Activated CD8-positive, alpha-beta T cell treated with anti-CD3 and anti-CD28 coated beads, Interleukin-2, amount 10 ng/mL, durations not matched to agents 7 days and 5 days (primary cell): ENCODE measurements around the gene ZBTB24. TPM values are rescaled to one million over a fixed set of nuclear protein-coding genes. Genes with fewer than 3 reads are reported as not detected.
"Not testable (repeated sequence)": the region's sequence is repeated elsewhere in the genome, so short reads cannot be mapped to it uniquely, and the experiment has no call there.

ENCODE experiments used
- ATAC-seq: fragments of 150-1000 bp; cut with Tn5 transposase; one replicate; pipeline ENCODE4 v1.10.0; 2021; ENCODE audit warnings: moderate library complexity
- CTCF ChIA-PET: fragments of 350-600 bp; sonication (Branson Sonifier 250); formaldehyde crosslinking; loops from one replicate; lab custom pipeline; 2021; ENCODE audit warnings: antibody characterized with exemption; lab: Charles Lee
- POLR2A ChIA-PET: fragments of 350-600 bp; sonication (Branson Sonifier 250); formaldehyde crosslinking; loops from one replicate; lab custom pipeline; 2021; ENCODE audit warnings: antibody characterized with exemption; lab: Charles Lee
- DNase-seq: peaks from one replicate; pipeline ENCODE4 v3.0.0-alpha.2; 2020
- H3K27ac Mint-ChIP-seq: one replicate; pipeline ENCODE4 v1.8.0; 2021; ENCODE audit warnings: mild to moderate bottlenecking, mixed read lengths
- H3K27me3 Mint-ChIP-seq: one replicate; pipeline ENCODE4 v1.8.0; 2021; ENCODE audit warnings: low read depth, mixed read lengths
- H3K36me3 Mint-ChIP-seq: one replicate; pipeline ENCODE4 v1.8.0; 2021; ENCODE audit warnings: low read depth, mixed read lengths
- H3K4me1 Mint-ChIP-seq: one replicate; pipeline ENCODE4 v1.8.0; 2021; ENCODE audit warnings: low read depth, mixed read lengths
- H3K4me3 Mint-ChIP-seq: one replicate; pipeline ENCODE4 v1.8.0; 2021; ENCODE audit warnings: mild to moderate bottlenecking, mixed read lengths
- H3K9me3 Mint-ChIP-seq: one replicate; pipeline ENCODE4 v1.8.0; 2022; ENCODE audit warnings: mixed read lengths; ENCODE audit not compliant: insufficient read depth
- total RNA-seq, 2 experiments: library from RNA; stranded (reverse); gene quantifications; one replicate each; pipeline ENCODE4 v1.2.3, GENCODE V29; 2021

ZBTB24 gene
- total RNA-seq, 2 experiments from 2014 or later: 16.0 to 16.3 TPM

DNA sequence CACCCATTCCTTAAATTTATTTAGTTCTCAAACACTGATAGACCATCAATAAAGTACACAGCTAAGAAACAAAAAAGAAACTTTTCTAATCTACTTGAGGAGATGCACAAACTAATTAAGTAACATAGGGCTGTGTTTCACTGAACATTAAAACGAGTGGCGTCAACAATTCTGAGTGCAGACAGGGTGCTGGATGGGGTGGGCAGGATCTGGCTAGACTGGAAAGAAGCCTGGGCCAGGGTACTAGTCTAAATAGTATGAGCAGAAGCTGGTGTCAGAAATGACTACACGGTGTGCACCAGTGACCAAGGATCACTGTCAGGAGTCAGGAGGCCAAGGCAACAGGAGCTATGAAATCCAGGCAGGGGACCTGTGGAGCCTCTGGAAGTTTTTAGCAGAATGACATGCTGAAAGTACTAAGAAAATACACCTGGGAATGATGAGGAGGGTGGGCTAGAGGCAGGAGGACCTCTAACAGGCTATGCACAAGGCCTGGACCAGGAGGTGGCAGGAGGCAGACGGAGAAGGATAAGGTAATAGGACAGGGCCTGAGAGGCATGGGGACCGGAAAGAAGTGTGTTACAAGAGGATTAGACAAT, 13.3 kb downstream of the ZBTB24 start:
- Mint-ChIP-seq H3K9me3 (no peaks in the 10 kb centered on the region), H3K27me3 (no peaks in the 10 kb centered on the region), H3K36me3 (peaks cover 83% of the 10 kb centered on the region), H3K27ac (peak overlapping the region; percentile 23), H3K4me1 (peaks cover 51% of the 10 kb centered on the region), H3K4me3 (no peak overlapping the region)
- POLR2A ChIA-PET: interaction anchor here (1.5 to 2.3 kb wide), 2 partner anchors 10 to 13 kb away, joined by 4 to 9 read pairs; partner anchors contain the start of gene ZBTB24
- DNase-seq: no peak
- CTCF ChIA-PET: interaction anchor here (1.0 to 1.5 kb wide), 4 partner anchors 10 to 570 kb away, joined by 3 to 7 read pairs (median 4); no protein-coding TSS in a partner anchor
- ATAC-seq: no peak

DNA sequence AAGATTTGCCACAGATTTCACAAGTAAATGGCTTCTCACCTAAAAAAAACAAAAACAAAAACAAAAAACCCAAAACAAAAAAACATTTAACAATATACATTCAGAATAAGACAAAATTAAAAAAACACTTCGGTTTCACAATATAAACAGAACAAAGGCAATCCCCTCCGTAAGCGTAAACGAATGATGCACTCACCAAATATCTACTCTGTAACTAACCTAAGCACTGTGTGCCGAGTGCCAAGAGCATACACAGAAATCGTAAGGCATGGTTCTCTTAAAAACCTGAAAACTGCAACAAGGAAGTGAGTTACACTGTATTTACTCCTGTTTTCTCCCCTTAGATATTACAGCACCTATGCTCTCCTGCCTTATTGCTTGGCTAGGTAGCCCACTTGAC, 15.3 kb downstream of the ZBTB24 start:
- ChIA-PET POLR2A (no interaction called here), CTCF (no interaction called here)
- ATAC-seq (no peak), DNase-seq (peak; percentile 12)
- no peaks in the 10 kb centered on the region for H3K9me3 Mint-ChIP-seq
- H3K36me3 Mint-ChIP-seq: peaks cover 82% of the 10 kb centered on the region
- no peaks in the 10 kb centered on the region for H3K27me3 Mint-ChIP-seq
- no peak overlapping the region for H3K4me3 Mint-ChIP-seq
- H3K27ac Mint-ChIP-seq: no peak overlapping the region
- H3K4me1 Mint-ChIP-seq: peaks cover 44% of the 10 kb centered on the region

DNA sequence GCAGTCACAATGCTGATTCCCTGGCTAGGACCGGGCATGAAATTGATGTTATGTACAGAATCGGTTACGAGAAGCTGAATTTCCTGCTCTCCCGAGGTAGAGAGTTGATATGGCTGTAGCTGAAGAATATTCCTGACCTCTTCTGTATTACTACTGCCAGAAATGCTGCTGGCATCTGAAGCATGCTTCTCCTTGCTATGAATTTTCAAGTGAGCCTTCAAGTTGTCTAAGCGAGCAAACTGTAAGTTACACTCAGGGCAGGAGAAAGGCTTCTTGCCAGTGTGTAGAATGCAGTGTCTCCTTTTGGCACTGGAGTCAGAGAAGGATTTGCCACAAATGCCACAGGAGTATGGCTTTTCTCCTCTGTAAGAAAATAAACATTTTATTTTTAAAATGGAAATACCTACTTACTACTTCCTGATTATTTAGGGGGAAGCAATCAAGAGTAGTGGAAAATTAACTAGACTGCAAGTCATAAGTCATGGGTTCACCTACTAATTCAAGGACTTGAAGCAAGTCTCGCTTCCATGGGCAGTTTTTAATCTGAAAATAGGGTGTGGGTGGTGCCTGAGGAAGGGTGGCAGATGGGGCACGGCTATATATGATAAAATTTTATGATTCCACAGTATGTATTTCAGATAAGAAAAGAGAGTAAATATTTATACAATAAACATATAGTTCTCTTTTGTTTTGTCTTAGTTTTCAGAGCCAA, 16.7 kb downstream of the ZBTB24 start:
- Mint-ChIP-seq H3K36me3 (peaks cover 81% of the 10 kb centered on the region), H3K4me1 (peaks cover 36% of the 10 kb centered on the region), H3K4me3 (no peak overlapping the region), H3K27me3 (no peaks in the 10 kb centered on the region), H3K27ac (no peak overlapping the region), H3K9me3 (no peaks in the 10 kb centered on the region)
- DNase-seq: no peak
- CTCF ChIA-PET: interaction anchor here (0.6 kb wide), 1 partner anchor 12 kb away, joined by 3 read pairs; no protein-coding TSS in a partner anchor
- POLR2A ChIA-PET: interaction anchor here (0.5 to 1.1 kb wide), 3 partner anchors 8 to 16 kb away, joined by 3 to 6 read pairs (median 3); no protein-coding TSS in a partner anchor
- ATAC-seq: no peak

DNA sequence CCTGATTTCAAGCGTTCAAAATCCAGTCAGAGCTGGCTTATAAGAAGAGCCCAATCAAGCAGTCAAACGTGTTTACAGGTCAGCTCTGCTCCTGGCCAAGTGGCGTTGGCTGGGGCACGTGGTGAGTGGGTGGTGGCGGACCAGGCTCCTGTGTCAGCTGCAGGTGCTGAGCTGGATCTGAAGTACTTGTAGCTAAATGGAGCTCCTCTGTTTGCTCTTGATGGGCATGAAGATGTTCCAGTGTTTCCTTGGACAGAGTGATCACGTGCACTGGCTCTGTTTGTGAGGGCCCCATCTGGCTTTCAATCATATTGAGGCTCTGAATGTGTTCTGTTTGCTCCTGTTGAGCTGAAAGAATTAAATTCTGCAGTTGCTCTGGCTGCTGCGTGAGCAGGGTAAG, 17.2 kb downstream of the ZBTB24 start:
- H3K27ac Mint-ChIP-seq: no peak overlapping the region
- H3K36me3 Mint-ChIP-seq: peaks cover 82% of the 10 kb centered on the region
- H3K27me3 Mint-ChIP-seq: no peaks in the 10 kb centered on the region
- CTCF ChIA-PET: no interaction called here
- peaks cover 33% of the 10 kb centered on the region for H3K4me1 Mint-ChIP-seq
- no peak overlapping the region for H3K4me3 Mint-ChIP-seq
- POLR2A ChIA-PET: interaction anchor here (0.5 to 1.1 kb wide), 2 partner anchors 9 to 15 kb away, joined by 3 to 6 read pairs; no protein-coding TSS in a partner anchor
- ATAC-seq: no peak
- H3K9me3 Mint-ChIP-seq: no peaks in the 10 kb centered on the region
- DNase-seq: no peak

DNA sequence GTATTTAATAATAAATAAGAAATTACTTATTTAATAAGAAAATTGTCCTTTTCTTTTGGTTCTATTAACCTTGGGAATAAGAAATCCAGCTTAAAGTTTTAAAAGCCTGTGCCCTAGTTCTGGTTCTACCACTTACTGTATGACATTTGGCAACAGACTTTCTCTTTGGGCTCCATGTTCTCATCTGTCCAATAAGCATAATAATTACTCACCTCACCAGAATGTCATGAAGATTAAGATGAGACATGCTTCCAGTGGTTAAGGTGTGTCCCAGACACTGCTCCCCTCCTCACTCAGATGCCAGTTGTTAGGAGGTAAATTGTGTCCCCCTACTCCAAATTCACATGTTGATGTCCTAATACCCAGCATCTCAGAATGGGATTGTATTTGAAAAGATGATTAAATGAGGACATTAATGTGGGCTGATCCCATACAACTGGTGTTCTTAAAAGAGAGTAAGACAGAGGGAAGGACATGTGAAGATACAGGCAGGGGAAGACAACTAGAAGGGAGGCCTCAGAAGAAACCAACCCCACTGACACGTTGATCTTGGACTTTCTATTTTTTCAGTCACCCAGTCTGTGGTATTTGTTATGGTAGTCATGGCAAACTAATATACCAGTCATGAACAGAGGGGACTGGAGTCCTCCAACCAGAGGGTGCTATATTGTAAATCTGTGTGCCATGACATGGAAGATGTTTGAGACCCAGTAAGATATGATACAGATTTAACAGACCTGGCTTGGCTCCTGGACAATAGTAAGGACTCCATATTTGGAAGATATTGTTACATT, 21.1 kb downstream of the ZBTB24 start:
- Mint-ChIP-seq H3K4me3 (no peak overlapping the region), H3K36me3 (peaks cover 61% of the 10 kb centered on the region), H3K4me1 (peaks cover 56% of the 10 kb centered on the region), H3K27ac (no peak overlapping the region), H3K27me3 (no peaks in the 10 kb centered on the region), H3K9me3 (no peaks in the 10 kb centered on the region)
- DNase-seq (no peak), ATAC-seq (no peak)
- CTCF ChIA-PET: interaction anchor here (1.1 kb wide), 1 partner anchor 578 kb away, joined by 3 read pairs; no protein-coding TSS in a partner anchor
- POLR2A ChIA-PET: interaction anchor here (1.1 kb wide), 1 partner anchor 11 kb away, joined by 3 read pairs; no protein-coding TSS in a partner anchor

DNA sequence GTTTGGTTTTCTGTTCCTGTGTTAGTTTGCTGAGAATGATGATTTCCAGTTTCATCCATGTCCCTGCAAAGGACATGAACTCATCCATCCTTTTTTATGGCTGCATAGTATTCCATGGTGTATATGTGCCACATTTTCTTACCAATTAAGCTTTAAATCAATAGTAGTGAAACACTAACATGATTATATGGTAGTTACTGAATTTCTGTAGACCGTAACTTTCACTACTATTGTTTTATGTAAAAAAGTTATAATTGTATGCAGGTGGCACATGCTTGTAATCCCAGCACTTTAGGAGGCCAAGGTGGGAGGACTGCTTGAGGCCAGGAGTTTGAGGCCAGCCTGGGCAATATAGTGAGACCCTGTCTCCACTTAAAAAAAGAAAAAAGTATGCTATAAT, 21.8 kb downstream of the ZBTB24 start:
- H3K9me3 Mint-ChIP-seq, DNase-seq, ATAC-seq, POLR2A ChIA-PET, H3K4me3 Mint-ChIP-seq, H3K27me3 Mint-ChIP-seq, H3K27ac Mint-ChIP-seq: not testable (repeated sequence)
- CTCF ChIA-PET: interaction anchor here (1.1 kb wide), 1 partner anchor 579 kb away, joined by 3 read pairs; no protein-coding TSS in a partner anchor
- peaks cover 63% of the 10 kb centered on the region for H3K36me3 Mint-ChIP-seq
- peaks cover 62% of the 10 kb centered on the region for H3K4me1 Mint-ChIP-seq

DNA sequence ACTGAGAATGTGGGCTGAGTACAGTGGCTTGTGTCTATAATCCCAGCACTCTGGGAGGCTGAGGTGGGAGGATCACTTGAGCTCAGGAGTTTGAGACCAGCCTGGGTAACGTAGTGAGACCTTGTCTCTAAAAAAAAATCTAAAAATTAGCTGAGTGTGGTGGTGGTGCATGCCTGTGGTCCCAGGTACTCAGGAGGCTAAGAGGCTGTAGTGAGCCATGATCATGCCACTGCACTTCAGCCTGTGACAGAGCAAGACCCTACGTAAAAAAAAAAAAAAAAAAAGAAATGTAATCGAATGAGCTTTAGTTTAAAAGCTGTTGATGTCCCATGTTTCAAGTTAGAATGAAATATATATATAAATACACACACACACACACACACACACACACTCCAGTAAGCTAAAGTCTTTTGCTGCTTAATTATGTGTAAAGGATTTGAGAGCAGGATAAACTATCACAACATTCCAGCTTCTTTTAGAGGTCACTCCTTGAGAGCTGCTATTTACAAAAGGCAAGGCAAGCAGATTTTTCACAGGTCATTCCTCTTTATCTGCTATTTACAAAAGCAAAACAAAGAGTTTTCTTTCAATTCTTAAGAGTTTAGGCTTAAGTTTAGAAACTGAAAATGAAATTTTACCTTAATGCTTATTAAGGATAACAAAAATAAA, 22.7 kb downstream of the ZBTB24 start:
- H3K4me3 Mint-ChIP-seq: no peak overlapping the region
- ChIA-PET CTCF (interaction anchor here (1.0 to 2.2 kb wide), 6 partner anchors 9 to 31 kb away, joined by 3 to 11 read pairs (median 4); partner anchors contain the start of genes PPIL6 and SMPD2), POLR2A (interaction anchor here (0.6 to 1.7 kb wide), 3 partner anchors 10 to 1146 kb away, joined by 3 to 9 read pairs (median 3); no protein-coding TSS in a partner anchor)
- no peaks in the 10 kb centered on the region for H3K9me3 Mint-ChIP-seq
- ATAC-seq (no peak), DNase-seq (no peak)
- H3K36me3 Mint-ChIP-seq: peaks cover 54% of the 10 kb centered on the region
- H3K27ac Mint-ChIP-seq: no peak overlapping the region
- no peaks in the 10 kb centered on the region for H3K27me3 Mint-ChIP-seq
- peaks cover 56% of the 10 kb centered on the region for H3K4me1 Mint-ChIP-seq

DNA sequence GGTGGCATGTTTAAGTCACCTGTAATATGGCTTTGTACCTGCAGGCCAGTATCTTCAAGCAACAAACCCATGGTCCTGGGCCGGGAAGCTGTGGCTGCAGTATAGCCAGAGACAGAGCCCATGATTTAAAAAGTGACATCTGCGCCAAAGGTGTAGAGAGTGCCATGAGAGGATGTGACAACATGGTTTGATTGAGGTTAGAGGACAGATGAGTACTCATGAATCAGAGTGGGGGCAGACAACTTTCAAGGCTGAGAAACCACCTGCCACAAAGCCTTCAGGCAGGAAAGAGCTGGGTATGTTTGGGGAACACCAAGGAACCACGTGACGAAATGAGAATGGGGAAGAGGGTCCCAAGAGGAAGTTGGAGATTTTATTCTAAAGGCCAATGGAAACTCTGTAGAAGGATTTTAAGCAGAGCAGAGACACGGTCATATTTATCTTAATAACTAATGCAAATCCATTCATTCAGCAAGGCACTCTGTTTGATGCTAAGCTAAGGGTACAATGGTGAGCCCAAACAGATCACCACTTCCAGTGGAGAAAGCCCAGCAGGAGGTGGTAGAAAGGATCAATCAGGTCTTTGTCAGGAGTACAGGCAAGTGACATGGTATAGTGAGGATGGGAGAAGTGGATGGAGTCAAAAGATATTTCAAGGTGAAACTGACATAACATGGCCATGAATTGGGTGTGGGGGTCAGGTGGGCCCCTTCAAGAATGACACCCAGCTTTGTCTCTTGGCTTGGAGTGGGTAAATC, 24.1 kb downstream of the ZBTB24 start:
- H3K4me1 Mint-ChIP-seq: peaks cover 56% of the 10 kb centered on the region

DNA sequence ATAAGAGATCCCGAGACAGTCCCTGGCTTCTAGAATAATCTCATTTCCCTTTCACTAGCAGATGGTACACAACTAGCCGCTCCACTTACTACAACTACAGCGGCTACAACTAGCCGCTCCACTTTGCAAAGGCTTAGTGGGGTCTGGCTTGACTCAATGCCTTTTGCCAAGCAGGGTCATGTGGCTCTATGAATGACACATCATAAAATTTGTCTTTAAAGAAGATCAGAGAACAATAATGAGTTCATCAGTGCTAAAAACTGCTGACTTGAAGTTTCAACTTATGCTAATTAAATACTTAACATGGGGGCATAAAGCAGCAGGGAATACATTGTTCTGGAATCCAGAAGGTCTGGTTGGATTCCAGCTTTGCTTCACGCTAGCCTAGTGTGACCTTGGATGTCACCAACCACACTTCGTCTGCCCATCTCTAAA, 25.4 kb downstream of the ZBTB24 start:
- Mint-ChIP-seq H3K4me3 (peak overlapping the region; percentile 16), H3K27ac (peak overlapping the region; percentile 23), H3K27me3 (no peaks in the 10 kb centered on the region), H3K4me1 (peaks cover 70% of the 10 kb centered on the region), H3K36me3 (peaks cover 46% of the 10 kb centered on the region), H3K9me3 (no peaks in the 10 kb centered on the region)
- POLR2A ChIA-PET: interaction anchor here (0.7 to 5.4 kb wide), 4 partner anchors 16 to 78 kb away, joined by 3 to 40 read pairs (median 8); partner anchors contain the start of genes SMPD2 and ZBTB24
- no peak for ATAC-seq
- no peak for DNase-seq
- CTCF ChIA-PET: interaction anchor here (0.7 to 2.5 kb wide), 4 partner anchors 14 to 422 kb away, joined by 3 to 16 read pairs (median 4); partner anchors contain the start of genes PPIL6 and SMPD2

More for the DNA sequence above, 24.1 kb downstream of the ZBTB24 start:
- H3K27ac Mint-ChIP-seq: peak overlapping the region; percentile 76
- no peaks in the 10 kb centered on the region for H3K27me3 Mint-ChIP-seq
- no peak overlapping the region for H3K4me3 Mint-ChIP-seq
- H3K9me3 Mint-ChIP-seq: no peaks in the 10 kb centered on the region
- CTCF ChIA-PET: interaction anchor here (1.0 to 2.2 kb wide), 8 partner anchors 11 to 271 kb away, joined by 3 to 11 read pairs (median 4); partner anchors contain the start of genes CD164, PPIL6 and SMPD2
- ATAC-seq (peak; percentile 35), DNase-seq (peak; percentile 72)
- POLR2A ChIA-PET: interaction anchor here (0.8 to 1.7 kb wide), 5 partner anchors 11 to 86 kb away, joined by 3 to 9 read pairs (median 6); partner anchors contain the start of gene CD164
- H3K36me3 Mint-ChIP-seq: peaks cover 48% of the 10 kb centered on the region
